HG03520 (cell line): ENCODE measurements around the gene POU5F1.
"Not testable (repeated sequence)": the region's sequence is repeated elsewhere in the genome, so short reads cannot be mapped to it uniquely, and the experiment has no call there.

ENCODE experiments used
- ATAC-seq: cut with Tn5 transposase; IDR thresholded peaks from one replicate; pipeline ENCODE4 v1.9.1; 2021; ENCODE audit warnings: mild to moderate bottlenecking, moderate library complexity; ENCODE audit not compliant: unreplicated experiment

The POU5F1 gene

DNA sequence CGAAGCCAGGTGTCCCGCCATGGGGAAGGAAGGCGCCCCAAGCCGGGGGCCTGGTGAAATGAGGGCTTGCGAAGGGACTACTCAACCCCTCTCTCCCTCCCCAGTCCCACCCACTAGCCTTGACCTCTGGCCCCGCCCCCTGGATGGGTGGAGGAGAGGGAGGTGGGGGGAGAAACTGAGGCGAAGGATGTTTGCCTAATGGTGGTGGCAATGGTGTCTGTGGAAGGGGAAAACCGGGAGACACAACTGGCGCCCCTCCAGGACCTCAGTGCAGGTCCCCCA, at the start of gene POU5F1:
POU5F1 (minus strand) TSS at position 83 of the 282 bp plus-strand sequence; CDS start at position 21, 62 bp downstream.
- no peak for ATAC-seq

DNA sequence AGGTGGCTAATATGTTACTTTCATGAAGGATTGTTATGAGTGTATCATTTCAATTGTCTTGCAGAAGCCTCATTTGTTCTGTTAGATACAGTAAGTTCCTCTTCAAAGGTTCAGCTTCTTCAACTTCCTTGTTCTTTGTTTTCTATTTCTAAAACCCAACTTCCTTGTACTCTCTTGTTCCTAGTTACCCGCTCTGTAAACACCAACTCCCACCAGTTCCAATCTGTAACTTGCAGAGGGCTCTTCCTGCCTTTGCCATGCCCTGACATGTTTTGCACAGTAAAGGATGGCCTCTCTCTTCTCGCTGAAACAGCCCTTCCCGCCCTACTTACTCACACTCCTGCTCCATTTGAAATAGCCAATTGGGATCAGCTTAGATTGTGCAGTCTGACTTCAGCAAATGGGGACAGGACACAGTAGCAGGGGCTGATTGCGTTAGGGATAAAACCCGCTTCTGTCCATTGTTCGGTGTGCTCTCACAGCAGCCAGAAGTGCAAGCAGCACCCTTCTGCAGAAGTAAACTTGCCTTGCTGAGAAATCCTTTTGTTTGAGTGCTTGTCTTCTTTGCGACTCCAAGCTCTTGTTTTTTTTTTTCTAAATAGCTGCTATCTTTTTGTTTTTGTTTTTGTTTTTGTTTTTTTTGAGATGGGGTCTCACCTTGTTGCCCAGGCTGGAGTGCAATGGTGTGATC, 45.9 kb upstream of the POU5F1 start:
- no peak for ATAC-seq

DNA sequence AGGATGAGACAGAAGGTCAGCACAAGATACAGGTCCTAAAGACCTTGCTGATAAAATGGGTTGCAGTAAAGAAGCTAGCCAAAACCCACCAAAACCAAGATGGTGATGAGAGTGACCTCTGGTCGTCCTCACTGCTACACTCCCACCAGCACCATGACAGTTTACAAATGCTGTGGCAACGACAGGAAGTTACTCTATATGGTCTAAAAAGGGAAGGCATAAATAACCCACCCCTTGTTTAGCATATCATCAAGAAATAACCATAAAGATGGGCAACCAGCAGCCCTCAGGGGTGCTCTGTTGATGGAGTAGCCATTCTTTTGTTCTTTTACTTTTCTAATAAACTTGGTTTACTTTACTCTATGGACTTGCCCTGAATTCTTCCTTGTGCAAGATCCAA, 44.7 kb upstream of the POU5F1 start:
- ATAC-seq = not testable (repeated sequence)

DNA sequence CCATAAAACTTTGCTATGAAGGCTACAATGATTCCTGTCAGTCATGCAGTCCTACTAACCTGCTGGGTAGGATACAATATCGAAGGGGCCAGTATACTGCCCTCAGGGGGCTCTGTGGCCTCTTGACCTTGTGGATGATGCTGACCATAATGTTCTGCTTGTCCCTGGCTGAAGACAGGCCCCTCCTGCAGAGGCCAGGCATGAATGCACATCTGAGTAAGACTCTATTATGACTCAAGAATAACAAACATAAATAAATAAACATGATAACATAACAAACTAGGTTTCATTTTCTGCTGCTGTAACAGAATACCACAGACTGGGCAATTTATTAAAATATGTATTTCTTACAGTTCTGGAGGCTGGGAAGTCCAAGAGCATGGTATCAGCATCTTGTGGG, 44.0 kb upstream of the POU5F1 start:
- no peak for ATAC-seq

DNA sequence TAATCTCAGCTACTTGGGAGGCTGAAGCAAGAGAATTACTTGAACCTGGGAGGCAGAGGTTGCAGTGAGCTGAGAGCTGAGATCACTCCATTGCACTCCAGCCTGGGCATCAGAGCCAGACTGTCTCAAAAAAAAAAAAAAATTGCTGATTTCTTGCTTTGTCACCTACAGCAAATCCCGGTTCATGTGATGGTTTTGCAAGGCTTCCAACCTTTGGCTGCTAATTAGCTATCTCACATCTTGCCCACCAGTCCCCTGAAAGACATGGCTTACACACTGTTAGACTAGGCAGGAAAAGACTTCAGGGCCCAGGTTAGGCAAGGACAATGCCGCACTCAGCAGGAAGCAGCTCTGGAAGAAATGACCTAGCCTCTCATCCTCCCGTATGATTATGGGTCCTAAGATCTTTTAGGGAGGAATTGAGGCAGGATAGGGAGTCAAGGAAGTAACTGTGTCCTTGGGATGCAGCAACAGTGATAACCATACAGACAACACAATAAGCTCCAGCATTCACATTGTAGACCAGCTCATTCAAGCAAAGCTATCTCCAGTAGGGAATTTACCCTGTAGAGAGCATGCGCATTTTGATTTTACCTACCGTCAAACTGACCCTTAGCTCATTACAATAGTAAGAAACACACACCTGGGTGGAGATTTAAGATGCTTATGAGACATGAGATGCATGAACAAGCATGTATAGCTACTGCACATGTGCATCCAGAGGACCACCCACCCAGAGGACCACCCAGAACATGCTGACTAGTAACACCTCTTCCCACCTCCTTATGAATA, 40.5 kb upstream of the POU5F1 start:
- ATAC-seq = no peak

DNA sequence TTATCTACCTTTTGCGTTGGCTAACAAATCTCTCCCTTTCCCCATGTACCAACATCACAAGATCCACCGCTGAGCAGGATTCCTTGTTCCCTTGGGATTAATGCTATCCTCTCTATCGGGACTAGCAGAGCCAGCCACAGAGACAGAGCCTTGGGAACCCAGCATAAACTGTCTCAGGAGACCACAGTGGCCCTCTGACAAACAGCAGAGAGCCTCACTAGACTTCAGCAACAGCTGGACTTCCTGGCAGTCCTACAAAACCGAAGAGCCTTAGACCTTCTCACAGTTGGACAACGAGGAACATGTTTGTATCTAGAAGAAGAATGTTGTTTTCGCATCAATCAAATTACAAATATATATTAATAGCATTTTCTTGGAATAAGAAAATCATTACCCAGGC, 39.6 kb upstream of the POU5F1 start:
- ATAC-seq = no peak

DNA sequence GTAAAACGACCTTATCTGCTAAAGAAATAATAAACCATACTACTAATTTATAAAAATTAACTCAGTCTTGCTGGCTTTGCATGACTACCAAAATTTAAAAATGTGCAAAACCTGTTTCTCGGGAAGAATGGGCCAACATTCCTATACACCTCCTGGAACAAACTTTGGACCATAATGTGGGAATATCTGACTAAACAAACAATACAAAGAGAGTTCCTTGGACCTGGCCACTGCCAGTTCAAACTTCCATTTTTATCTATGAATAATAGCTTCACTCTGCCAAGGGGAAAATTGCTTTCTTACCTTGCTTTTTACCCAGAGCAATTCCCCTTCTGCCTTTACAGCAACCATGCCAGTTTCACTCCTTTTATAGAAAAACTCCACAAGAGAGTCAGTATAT, 38.7 kb upstream of the POU5F1 start:
- no peak for ATAC-seq

DNA sequence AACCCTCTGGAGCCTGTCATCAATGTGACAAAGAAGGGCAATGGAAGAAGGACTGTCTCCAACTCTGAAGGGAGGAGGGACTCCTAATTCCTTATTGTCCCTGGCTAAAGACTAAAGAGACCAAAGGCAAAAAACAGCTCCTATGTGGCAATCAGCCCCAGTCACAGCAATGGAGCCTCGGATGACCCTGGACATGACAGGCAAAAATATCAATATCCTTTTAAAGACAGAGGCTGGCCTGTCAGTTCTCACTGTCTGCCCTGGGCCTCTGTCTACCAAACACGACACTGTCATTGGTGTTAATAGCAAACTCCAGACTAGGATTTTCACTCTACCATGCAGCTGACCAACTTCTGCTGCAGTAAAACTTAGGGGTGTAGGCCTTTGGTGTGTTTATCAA, 38.0 kb upstream of the POU5F1 start:
- no peak for ATAC-seq

DNA sequence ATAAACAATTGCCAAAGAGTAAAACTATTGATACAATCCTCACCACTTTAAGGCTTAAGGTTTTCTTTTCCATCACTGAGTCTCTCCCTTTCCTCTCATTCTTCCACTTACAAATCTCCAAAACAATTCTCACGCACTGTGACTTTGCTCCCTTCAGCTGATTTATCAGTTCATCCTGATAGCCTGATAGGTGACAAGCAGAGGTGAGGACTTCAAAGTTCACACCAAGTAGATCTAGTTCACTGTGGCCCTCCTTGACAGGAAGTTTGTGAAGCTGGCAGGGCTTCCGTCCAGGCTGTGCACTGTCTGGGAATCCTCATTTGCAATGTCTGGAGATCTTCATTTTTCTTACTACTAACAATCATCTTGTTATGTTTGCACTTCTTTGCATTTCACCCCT, 35.2 kb upstream of the POU5F1 start:
- ATAC-seq = no peak

DNA sequence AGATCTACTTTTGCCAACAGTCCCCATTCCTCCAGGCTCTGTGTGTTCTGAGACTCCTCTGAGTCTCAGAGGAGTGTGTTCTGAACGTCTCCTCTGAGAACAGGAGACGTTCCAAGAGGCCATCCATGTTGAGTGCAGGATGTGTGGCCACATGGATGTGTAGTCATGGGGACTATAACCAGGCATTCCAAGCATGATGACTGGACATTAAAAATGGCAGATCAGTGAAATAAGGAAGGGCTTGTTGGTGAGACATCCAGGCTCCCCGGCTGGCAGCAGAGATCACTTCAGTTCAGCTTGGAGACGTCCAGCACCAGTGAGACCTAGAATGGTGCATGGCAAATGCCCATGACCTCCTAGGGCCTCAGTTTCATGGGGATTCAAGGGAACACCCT, 34.3 kb upstream of the POU5F1 start:
- no peak for ATAC-seq

DNA sequence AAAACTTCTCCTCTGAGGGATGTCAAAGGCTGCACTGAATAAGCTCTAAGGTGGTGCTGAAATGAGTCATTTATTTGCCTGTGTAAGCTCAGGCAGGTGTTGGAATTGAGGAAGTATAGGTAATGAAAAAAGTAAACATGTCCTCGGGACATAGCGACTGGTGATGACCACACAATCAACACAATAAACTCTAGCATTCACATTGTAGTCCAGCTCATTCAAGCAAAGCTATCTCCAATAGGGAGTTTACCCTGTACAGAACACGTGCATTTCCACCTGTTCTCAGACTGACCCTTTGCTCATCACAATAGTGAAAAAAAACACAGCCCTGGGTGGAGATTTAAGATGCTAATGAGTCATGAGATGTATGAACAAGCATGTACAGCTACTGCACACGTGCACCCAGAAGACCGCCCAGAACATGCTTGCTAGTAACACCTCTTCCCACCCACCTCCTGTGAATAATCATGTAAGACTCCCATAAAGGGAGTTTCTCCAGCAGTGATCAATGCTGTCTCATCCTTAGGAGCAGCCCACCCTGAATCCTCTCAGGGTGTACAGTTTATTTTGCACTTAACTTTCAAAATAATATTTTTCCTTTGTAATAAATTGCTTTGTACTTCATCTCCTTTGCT, 33.0 kb upstream of the POU5F1 start:
- ATAC-seq = peak; percentile 56

DNA sequence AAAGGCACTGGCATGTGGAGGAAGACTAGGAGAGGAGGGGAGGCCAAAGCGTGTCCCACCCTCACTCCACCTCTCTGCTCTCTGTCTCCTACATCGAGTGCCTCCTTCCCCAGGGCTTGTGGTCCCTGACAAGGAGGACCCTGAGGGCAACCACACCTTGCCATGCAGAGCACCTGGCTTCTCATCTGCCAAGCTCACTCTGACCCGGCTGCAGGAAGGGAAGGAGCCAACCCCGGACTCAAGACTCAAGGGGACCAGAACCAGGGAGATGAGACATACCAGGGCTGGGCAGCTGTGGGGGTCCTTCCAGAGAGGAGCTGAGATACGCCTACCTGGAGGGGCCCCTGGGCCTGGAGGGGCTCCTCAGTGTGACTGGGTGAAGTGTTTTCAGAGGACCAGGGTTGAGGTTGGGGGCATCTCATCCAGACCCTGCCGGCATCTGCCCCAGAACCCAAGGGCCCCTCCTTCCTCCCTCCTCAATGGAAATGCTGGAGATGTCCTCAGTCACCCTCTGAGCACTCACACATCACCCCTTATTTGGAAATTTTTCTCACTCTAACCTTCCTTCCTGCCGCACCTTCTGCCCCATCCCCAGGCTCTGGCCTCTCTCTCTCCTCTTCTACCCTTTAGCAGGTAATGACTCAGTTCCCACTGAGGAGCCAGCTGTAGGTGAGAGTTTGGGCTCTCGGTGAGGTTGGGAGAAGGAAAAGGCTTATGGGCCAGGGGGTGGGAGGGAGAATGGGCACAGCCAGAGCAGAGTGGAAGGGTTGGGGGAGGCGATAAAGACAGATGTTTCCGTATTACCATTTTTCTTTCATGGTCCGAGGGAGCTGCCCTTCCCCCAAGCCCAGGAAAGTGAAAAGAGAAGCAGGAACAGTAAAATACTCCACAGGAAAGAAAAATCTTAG, 32.0 kb upstream of the POU5F1 start:
- no peak for ATAC-seq

DNA sequence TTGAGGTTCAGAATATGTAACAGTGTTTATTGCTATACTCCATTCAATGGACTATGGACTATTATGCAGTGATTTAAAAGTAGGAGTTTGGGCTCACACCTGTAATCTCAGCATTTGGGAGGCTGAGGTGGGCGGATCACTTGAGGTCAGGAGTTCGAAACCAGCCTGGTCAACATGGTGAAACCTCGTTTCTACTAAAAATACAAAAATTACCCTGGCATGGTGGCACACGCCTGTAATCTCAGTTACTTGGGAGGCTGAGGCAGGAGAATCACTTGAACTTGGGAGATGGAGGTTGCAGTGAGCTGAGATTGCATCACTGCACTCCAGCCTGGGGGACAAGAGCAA, 28.6 kb upstream of the POU5F1 start:
- ATAC-seq = not testable (repeated sequence)

DNA sequence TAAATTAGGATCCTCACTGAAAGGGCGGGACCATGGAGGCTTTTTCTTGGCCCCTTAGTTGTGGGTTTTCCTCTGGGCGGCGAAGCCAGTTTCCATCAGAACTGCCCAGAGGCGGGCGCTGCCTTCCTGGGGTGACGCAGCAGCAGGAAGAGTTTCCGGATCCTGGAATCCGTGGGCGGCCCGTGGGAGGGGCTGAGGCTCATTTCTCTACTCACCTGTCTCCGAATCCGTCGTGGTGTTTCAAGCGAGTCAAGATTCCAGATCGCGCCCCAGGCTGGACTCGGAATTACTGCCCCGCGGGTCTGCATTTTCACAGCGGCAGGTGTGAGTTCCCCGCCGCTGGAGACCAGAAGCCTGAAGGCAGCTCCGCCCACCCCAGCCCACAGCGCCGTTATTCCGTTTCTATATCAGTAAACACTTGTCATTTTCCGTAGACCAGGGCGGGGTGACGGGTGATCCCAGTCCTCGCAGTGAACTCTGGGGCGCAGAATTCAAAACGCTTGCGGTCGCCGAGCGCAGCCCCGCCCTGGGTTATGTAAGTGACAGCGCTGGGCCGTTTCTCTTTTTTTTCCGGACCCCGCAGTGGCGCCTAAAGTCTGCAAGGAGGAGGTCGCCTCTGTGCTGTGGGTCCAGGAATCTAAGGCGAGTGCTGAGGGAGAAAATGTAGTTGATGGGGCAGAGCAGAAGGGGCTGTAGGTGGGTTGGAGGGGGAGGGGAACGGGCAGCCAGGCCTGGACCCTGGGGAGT, 27.2 kb upstream of the POU5F1 start:
- peak; percentile 54 for ATAC-seq

DNA sequence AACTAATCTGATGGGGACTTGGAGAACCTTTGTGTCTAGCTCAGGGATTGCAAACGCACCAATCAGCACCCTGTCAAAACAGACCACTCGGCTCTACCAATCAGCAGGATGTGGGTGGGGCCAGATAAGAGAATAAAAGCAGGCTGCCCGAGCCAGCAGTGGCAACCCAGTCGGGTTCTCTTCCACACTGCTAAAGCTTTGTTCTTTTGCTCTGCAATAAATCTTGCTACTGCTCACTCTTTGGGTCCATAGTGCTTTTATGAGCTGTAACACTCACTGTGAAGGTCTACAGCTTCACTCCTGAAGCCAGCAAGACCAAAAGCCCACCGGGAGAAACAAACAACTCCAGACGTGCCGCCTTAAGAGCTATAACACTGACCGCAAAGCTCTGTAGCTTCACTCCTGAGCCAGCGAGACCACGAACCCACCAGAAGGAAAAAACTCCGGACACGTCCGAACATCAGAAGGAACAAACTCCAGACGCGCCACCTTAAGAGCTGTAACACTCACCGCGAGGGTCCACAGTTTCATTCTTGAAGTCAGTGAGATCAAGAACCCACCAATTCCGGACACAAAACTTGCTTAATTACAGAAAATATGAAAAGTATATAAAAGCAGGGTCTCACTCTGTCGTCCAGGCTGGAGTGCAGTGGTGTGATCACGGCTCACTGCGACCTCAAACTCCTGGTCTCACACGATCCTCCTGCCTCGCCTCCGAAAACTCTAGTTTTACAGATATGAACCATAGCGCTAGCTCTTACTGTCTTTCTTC, 26.0 kb upstream of the POU5F1 start:
- not testable (repeated sequence) for ATAC-seq

DNA sequence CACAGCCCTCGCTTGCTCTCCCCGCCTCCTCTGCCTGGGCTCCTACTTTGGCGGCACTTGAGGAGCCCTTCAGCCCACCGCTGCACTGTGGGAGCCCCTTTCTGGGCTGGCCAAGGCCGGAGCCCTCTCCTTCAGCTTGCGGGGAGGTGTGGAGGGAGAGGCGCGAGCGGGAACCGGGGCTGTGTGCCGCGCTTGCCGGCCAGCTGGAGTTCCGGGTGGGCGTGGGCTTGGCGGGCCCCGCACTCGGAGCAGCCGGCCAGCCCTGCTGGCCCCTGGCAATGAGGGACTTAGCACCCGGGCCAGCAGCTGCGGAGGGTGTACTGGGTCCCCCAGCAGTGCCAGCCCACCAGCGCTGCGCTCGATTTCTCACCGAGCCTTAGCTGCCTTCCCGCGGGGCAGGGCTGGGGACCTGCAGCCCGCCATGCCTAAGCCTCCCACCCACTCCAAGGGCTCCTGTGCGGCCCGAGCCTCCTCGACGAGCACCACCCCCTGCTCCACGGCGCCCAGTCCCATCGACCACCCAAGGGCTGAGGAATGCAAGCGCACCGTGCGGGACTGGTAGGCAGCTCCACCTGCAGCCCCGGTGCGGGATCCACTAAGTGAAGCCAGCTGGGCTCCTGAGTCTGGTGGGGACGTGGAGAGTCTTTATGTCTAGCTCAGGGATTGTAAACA, 25.0 kb upstream of the POU5F1 start:
- not testable (repeated sequence) for ATAC-seq

DNA sequence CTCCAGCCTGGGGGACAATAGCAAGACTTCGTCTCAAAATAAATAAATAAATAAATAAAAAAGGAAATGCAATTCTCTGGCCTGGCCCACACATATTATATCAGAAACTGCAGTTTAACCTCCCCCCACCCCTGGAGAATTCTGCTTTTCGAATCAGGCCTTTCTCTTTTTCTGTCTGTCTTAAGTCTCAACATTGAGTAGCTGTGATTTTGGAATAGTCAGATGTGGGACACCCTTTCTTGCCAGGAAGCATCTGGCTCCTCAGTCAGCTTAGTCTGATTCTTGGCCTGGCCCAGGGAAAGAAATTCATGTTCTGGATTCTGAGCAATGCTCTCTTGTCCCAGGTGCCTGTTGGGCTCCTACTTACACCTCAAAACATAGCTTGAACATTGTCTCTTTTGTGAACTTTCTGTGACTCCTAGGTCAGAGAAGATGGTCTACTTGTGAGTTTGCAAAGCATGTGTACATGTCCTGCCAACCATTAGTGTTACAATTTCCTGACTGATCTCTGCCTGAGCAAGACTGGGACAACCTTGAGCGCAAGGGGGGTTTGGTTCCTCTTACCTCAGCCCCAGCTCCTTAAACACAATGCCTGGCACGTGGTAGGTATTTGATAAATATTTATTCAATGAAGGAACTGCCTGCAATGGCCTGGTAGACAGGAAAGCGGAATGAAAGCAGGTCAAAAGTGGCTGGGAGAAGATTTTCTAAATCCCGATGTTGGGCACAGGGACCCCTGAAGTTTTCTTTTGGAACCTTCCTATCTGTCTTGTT, 23.8 kb upstream of the POU5F1 start:
- ATAC-seq = no peak

DNA sequence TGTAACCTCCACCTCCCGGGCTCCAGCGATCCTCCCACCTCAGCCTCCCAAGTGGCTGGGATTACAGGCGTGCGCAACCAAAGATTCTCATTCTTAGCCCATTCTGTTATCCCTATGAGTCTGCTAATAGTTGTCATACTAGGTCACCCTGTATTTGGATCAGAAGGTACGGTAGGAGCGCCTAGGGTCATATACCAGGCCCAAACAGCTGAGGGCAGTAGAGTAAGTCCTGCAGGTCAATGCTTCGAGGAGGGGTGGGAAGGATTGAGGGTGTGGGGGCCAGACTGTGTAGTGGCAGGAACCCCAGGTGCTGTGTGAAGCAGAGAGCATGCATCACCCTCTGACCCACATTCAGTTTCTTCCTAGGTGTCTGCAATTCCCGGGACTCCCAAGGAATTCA, 22.7 kb upstream of the POU5F1 start:
- ATAC-seq = no peak
